ENCODE data around the gene TMEM267.
"Not testable (repeated sequence)": the region's sequence is repeated elsewhere in the genome, so short reads cannot be mapped to it uniquely, and the experiment has no call there.

TMEM267 gene

GRCh38 chr5:43410414-43410813, 73.3 kb downstream of the TMEM267 start:
- no peak for DNase-seq

GRCh38 chr5:43409809-43410271, 73.8 kb downstream of the TMEM267 start:
- no peak for DNase-seq

- DNase-seq: not testable (repeated sequence)
Observed at GRCh38 chr5:43402524-43403066, 81.1 kb downstream of the TMEM267 start.

- DNase-seq: no peak
Observed at GRCh38 chr5:43401827-43402226, 81.8 kb downstream of the TMEM267 start.

GRCh38 chr5:43400082-43400481, 83.6 kb downstream of the TMEM267 start:
- no peak for DNase-seq

- DNase-seq: peak; percentile 78
Observed at GRCh38 chr5:43396762-43397304, 86.8 kb downstream of the TMEM267 start.
